SH-SY5Y (cell line): Measurements from ENCODE around the gene NR1I2.

ENCODE experiments used
- GATA2 ChIP-seq: IDR thresholded peaks from 2 replicates; pipeline ENCODE4 v1.6.1; 2011; ENCODE audit warnings: mild to moderate bottlenecking, low read depth, low read length
- GATA3 ChIP-seq: IDR thresholded peaks from 2 replicates; pipeline ENCODE4 v1.6.1; 2011; ENCODE audit warnings: low read depth, mild to moderate bottlenecking, low read length, moderate library complexity

DNA sequence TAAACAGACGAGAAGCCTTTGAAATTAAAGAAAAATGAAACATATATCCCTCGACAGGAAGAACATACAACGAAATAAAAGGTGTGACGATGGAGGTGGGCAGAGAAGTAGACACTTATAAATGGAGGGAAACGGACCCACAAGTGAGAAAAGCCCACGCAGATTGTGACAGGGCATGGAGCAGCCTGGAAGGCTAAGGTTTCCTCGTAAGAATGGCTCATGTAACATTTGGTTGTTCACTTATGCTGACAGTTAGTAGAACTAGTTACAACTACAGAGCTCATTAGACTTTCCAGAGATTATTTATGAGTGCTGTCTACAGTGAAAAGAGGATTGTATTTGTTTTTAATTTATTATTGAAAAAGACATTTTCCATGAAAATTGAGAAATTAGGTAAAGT, 82.6 kb downstream of the NR1I2 start:
- no peak for TF ChIP-seq GATA2
- no peak for TF ChIP-seq GATA3
